ENCODE measurements around the gene DAAM2. TPM values are rescaled to one million over a fixed set of nuclear protein-coding genes. Genes with fewer than 3 reads are reported as not detected.

The DAAM2 gene
- total RNA-seq, 4 donors from 2014 or later = 200 to 373 (median 270) TPM

DNA sequence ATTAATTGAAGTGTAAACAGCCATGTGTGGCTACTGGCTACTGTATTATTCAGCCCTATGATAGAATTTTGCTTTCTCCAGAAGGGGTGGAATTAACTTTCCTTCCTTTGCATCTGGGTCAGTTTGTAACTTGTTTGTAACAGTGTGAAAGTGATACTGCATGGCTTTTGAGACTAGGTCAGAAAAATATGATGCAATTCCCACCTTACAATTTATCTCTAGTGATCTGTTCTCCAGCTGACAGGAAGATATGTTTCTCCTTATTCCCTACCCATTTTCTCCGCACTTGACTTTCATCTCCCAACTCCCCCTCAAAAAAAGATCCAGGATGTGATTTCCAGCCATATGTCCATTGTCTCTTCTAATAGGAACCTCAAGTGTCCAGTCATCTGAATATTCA is 144.7 kb downstream of the DAAM2 start:
- Histone ChIP-seq H3K27me3 (no peaks in the 10 kb centered on the region), H3K27ac (no peak overlapping the region), H3K9me3 (no peaks in the 10 kb centered on the region), H3K4me3 (no peak overlapping the region), H3K4me1 (peaks cover 0 to 32% (median 13%) of the 10 kb centered on the region in 3 donors), H3K36me3 (no peaks in the 10 kb centered on the region)
- TF ChIP-seq EP300 (IDR thresholded peaks at IDR 0.05) (no peak), POLR2AphosphoS5 (IDR thresholded peaks at IDR 0.05) (no peak), POLR2A (IDR thresholded peaks at IDR 0.05) (no peak)
- TF ChIP-seq, protein P1, sequence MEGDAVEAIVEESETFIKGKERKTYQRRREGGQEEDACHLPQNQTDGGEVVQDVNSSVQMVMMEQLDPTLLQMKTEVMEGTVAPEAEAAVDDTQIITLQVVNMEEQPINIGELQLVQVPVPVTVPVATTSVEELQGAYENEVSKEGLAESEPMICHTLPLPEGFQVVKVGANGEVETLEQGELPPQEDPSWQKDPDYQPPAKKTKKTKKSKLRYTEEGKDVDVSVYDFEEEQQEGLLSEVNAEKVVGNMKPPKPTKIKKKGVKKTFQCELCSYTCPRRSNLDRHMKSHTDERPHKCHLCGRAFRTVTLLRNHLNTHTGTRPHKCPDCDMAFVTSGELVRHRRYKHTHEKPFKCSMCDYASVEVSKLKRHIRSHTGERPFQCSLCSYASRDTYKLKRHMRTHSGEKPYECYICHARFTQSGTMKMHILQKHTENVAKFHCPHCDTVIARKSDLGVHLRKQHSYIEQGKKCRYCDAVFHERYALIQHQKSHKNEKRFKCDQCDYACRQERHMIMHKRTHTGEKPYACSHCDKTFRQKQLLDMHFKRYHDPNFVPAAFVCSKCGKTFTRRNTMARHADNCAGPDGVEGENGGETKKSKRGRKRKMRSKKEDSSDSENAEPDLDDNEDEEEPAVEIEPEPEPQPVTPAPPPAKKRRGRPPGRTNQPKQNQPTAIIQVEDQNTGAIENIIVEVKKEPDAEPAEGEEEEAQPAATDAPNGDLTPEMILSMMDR (IDR thresholded peaks at IDR 0.05) = no peak
- 100% methylated on average over 1 of the region's 1 CpG; no CpG with 5 or more reads in 1 of the 2 donors for WGBS, 2 donors (ENCODE audit: low coverage in 1 of 2)
- ATAC-seq = no peak

DNA sequence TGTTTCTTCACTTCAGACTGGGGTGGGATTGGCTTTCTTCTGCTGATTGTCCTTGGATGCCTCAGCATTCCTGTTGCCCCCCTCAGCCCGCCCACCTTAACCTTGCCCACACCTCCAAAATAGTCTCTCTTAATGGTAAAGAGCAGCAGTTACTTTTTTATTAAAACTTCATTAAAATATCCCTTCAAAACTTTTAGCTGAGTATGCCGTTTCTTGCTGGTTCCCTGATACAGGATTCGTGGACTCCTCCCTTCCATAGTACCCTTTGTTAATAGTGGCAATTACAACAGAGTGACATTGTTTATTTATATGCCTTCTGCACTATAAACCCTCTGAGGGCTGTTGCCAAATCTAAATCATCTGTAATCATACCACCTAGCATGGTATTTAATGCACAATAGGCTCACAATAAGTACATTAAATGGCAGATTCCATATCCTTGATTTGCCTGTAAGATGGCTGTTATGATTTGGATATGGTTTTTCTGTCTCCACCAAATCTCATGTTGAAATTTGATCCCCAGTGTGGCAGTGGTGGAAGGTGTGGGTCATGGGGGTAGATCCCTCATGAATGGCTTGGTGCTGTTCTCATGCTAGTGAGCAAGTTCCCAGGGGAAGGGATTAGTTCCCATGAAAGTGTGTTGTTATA is 145.6 kb downstream of the DAAM2 start:
- H3K9me3 ChIP-seq = no peaks in the 10 kb centered on the region
- H3K36me3 ChIP-seq = no peaks in the 10 kb centered on the region
- H3K27me3 ChIP-seq = no peaks in the 10 kb centered on the region
- TF ChIP-seq POLR2AphosphoS5 (IDR thresholded peaks at IDR 0.05) (no peak), POLR2A (IDR thresholded peaks at IDR 0.05) (no peak), EP300 (IDR thresholded peaks at IDR 0.05) (no peak)
- TF ChIP-seq, protein P1 (IDR thresholded peaks at IDR 0.05) = no peak
- no peak for ATAC-seq
- H3K27ac ChIP-seq = no peak overlapping the region
- H3K4me1 ChIP-seq = peaks cover 0 to 22% (median 6%) of the 10 kb centered on the region in 3 donors
- H3K4me3 ChIP-seq = no peak overlapping the region
- 86 to 100% methylated on average over 2 to 3 of the region's 3 CpGs for WGBS, 2 donors (ENCODE audit: low coverage in 1 of 2)

DNA sequence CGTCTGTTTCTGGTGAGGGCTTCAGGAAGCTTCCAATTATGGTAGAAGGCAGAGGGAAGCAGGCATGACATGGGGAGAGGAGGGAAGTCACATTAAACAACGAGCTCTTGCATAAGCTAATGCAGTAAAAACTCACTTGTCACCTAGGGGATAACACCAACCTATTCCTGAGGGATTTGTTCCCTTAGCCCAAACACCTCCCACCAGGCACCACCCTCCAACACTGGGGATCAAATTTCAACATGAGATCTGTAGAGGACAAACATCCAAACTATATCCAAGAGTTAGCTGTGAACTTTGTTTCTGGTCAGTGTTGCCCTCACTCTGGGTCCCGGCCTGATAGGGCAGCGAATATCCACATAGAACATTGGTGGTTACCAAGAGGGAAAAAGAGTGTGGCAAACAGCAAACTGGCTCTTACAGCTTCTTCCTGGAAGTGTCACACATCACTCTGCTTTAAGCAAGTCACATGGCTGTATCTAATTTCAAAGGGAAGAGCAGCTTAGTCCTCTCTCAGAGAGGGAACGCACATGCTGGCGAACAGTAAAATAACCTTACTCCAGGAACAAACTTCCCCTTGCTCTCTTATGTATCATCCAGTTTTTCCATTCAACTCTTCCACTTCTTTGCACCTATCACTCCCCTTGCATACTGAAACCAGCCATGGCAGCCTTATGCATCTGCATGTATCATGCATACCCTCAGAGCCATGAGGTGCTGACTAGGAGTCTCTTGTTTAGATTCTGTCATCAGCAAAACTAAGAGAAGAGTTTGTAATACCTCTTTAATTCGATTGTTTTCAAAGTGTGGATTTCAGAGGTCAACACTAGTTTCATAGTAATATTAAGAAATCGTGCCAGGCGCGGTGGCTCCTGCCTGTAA is 146.8 kb downstream of the DAAM2 start:
- ATAC-seq = no peak
- 77 to 86% methylated on average over 8 of the region's 10 CpGs for WGBS, 2 donors (ENCODE audit: low coverage in 1 of 2)
- TF ChIP-seq EP300 (IDR thresholded peaks at IDR 0.05) (no peak), POLR2A (IDR thresholded peaks at IDR 0.05) (no peak), POLR2AphosphoS5 (IDR thresholded peaks at IDR 0.05) (no peak)
- TF ChIP-seq, protein P1 (IDR thresholded peaks at IDR 0.05) = no peak

DNA sequence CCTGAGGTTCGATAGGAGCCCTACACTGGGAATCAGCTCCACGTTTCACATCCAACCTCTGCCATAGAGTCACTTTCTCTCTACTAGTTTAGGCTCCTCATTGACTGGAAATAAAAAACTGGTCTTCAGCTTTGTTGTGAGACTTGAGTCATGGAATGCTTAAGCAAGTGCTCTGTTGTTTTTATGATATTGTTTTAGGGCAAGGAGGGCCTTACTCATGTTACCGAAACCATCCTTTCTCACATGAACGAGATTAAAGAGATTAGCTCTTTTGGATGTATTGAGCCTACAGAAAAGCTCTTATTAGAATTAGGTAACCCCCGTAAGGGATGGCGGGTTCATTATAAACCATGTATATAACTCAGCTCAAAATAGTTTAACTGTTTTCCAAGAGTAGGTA is 149.0 kb downstream of the DAAM2 start:
- no peak for ATAC-seq
- TF ChIP-seq EP300 (IDR thresholded peaks at IDR 0.05) (no peak), POLR2A (IDR thresholded peaks at IDR 0.05) (no peak), POLR2AphosphoS5 (IDR thresholded peaks at IDR 0.05) (no peak)
- TF ChIP-seq, protein P1 (IDR thresholded peaks at IDR 0.05) = no peak
- no peaks in the 10 kb centered on the region for H3K4me1 ChIP-seq
- no peaks in the 10 kb centered on the region for H3K27me3 ChIP-seq
- 95 to 98% methylated on average over 6 of the region's 6 CpGs for WGBS, 2 donors (ENCODE audit: low coverage in 1 of 2)
- H3K36me3 ChIP-seq = no peaks in the 10 kb centered on the region
- no peak overlapping the region for H3K4me3 ChIP-seq
- no peaks in the 10 kb centered on the region for H3K9me3 ChIP-seq
- no peak overlapping the region for H3K27ac ChIP-seq

More for the DNA sequence above, 146.8 kb downstream of the DAAM2 start:
- Histone ChIP-seq H3K9me3 (no peaks in the 10 kb centered on the region), H3K36me3 (no peaks in the 10 kb centered on the region), H3K4me1 (peaks cover 0 to 12% (median 0%) of the 10 kb centered on the region in 3 donors), H3K27ac (no peak overlapping the region), H3K4me3 (no peak overlapping the region), H3K27me3 (no peaks in the 10 kb centered on the region)
